H1 (cell line): ENCODE measurements around the gene LDLRAD3. TPM values are rescaled to one million over a fixed set of nuclear protein-coding genes. Genes with fewer than 3 reads are reported as not detected.

Source experiments
- ATF3 ChIP-seq: IDR thresholded peaks from 2 replicates; pipeline ENCODE4 v1.6.1; 2011; ENCODE audit warnings: low read depth, mild to moderate bottlenecking, low read length; ENCODE audit not compliant: insufficient read depth
- BRCA1 ChIP-seq: IDR thresholded peaks from 2 replicates; pipeline ENCODE4 v1.6.1; 2012; ENCODE audit warnings: low read depth, low read length, improper control_type of control experiment
- CHD7 ChIP-seq: fragments of 300-600 bp; sonication (generic); IDR thresholded peaks from 2 replicates; pipeline ENCODE4 v1.7.1; 2012; ENCODE audit warnings: low read length, moderate library complexity, mild to moderate bottlenecking, inconsistent platforms; ENCODE audit not compliant: insufficient replicate concordance
- EP300 ChIP-seq, 2 experiments: IDR thresholded peaks; 1 replicate in 1 of 2; 2 replicates in 1 of 2; pipeline ENCODE4 v1.6.1; 2011 to 2012; ENCODE audit warnings: low read depth in 2 of 2, low read length in 2 of 2, mild to moderate bottlenecking in 2 of 2, borderline replicate concordance in 1 of 2, inconsistent platforms in 1 of 2, moderate library complexity in 1 of 2
- GABPA ChIP-seq: IDR thresholded peaks from 2 replicates; pipeline ENCODE4 v1.6.1; 2011; ENCODE audit warnings: mild to moderate bottlenecking, low read length, moderate library complexity, borderline replicate concordance; ENCODE audit not compliant: insufficient read depth
- HDAC2 ChIP-seq, 2 experiments: fragments of 300-600 bp in 1 of 2; sonication (generic) in 1 of 2; IDR thresholded peaks; 2 replicates each; pipeline ENCODE4 v1.6.1; 2011 to 2012; ENCODE audit warnings: low read depth in 2 of 2, low read length in 2 of 2, mild to moderate bottlenecking in 2 of 2, moderate library complexity in 2 of 2, borderline replicate concordance in 1 of 2, inconsistent platforms in 1 of 2
- MAFK ChIP-seq: IDR thresholded peaks from 2 replicates; pipeline ENCODE4 v1.6.1; 2012; ENCODE audit warnings: low read depth, mild to moderate bottlenecking, improper control_type of control experiment, low read length
- NRF1 ChIP-seq: IDR thresholded peaks from 2 replicates; pipeline ENCODE4 v1.6.1; 2011; ENCODE audit warnings: mild to moderate bottlenecking, low read depth, low read length, improper control_type of control experiment
- USF2 ChIP-seq: IDR thresholded peaks from 2 replicates; pipeline ENCODE4 v1.6.1; 2011; ENCODE audit warnings: low read length, improper control_type of control experiment
- polyA plus RNA-seq, 7 experiments: library from polyadenylated mRNA; depleted of rRNA in 3 of 7; stranded (reverse) in 5 of 7; unstranded in 2 of 7; fragments of >200 nt in 5 of 7; fragments of 200-250 nt in 2 of 7; gene quantifications; 1 replicate in 5 of 7; 2 replicates in 1 of 7; 4 replicates in 1 of 7; pipeline versions ENCODE4 v1.2.1 to v1.2.3, GENCODE V29; 2011 to 2013; ENCODE audit warnings: missing spikeins in 2 of 7, mixed read lengths in 2 of 7
- total RNA-seq: library from RNA; stranded (reverse); fragmentation: NEBNext Ultra II Directional; extraction: Animal tissue kit (Norgen Biotek cat#: 25700); gene quantifications from 2 replicates; pipeline ENCODE4 v1.2.1, GENCODE V29; 2021

The LDLRAD3 gene
- total and polyA plus RNA-seq, 2 of the 8 experiments (the other 6 are each of a cell fraction or from before 2014, with no cell fraction given) = 18.6 to 22.8 TPM

- TF ChIP-seq CHD7 = no peak
- no peak for TF ChIP-seq MAFK
- no peak for TF ChIP-seq BRCA1
- no peak for TF ChIP-seq ATF3
- TF ChIP-seq GABPA = no peak
- no peak for TF ChIP-seq EP300 (IDR thresholded peaks at IDR 0.05; ENCODE audit: borderline replicate concordance in 1 of 2, low read depth in 2 of 2, low read length in 2 of 2)
- no peak for TF ChIP-seq USF2
- TF ChIP-seq HDAC2 (IDR thresholded peaks at IDR 0.05; ENCODE audit: borderline replicate concordance in 1 of 2, low read depth in 2 of 2, low read length in 2 of 2) = no peak
- no peak for TF ChIP-seq NRF1
These were observed 149.7 kb downstream of the LDLRAD3 start (continued) for GRCh38 chr11:36093548-36093947.
